HG03571 (cell line): ENCODE results near the gene REPS1.
"Not testable (repeated sequence)": the region's sequence is repeated elsewhere in the genome, so short reads cannot be mapped to it uniquely, and the experiment has no call there.

Experiments
- ATAC-seq: cut with Tn5 transposase; IDR thresholded peaks from one replicate; pipeline ENCODE4 v1.9.1; 2021; ENCODE audit not compliant: unreplicated experiment

Gene REPS1

GRCh38 chr6:138943089-138943625 is 44.9 kb downstream of the REPS1 start:
- no peak for ATAC-seq

GRCh38 chr6:138936873-138937272 is 51.2 kb downstream of the REPS1 start:
- not testable (repeated sequence) for ATAC-seq

DNA sequence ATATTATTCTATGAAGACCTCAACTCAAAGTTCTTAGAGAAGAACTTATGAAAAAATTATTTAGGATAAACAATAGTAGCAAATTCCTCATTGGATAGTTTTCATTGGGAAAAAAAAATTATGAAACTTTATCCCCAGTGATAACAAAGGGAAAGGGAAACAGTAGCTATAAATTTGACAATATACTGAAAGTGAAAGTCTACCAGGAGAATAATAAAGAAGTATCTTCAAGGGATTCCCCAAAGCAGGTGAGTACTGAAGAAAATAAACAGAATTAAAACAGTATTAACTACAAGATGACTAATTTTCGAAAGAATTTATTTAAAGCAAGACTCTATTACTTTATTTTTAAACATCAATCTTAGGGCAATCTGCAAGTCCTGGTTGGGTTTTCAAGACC is 56.4 kb downstream of the REPS1 start:
- no peak for ATAC-seq

GRCh38 chr6:138926579-138926978 is 61.5 kb downstream of the REPS1 start:
- ATAC-seq = no peak

- ATAC-seq = no peak
Observed at GRCh38 chr6:138925806-138926205, 62.2 kb downstream of the REPS1 start.

- peak; percentile 53 for ATAC-seq
Observed at GRCh38 chr6:138923561-138923960, 64.5 kb downstream of the REPS1 start.

DNA sequence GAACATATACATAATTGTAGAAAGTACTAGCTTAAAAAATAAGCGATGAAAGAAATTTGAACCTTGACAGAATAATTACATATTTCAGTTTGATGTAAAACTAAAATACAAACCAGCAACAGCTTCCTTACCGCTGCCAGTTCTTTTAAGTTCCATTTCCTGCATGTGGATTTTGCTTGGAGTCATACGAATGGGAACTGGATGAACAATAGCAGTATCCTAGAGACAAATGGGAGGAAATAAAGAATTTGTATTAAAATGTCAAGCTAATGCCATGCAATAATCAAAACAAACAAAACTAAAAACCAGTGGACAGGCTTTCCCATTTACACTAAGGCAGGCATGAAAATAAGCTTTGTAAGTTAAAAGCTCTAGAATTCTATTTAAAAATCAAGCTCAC is 67.1 kb downstream of the REPS1 start:
- no peak for ATAC-seq

DNA sequence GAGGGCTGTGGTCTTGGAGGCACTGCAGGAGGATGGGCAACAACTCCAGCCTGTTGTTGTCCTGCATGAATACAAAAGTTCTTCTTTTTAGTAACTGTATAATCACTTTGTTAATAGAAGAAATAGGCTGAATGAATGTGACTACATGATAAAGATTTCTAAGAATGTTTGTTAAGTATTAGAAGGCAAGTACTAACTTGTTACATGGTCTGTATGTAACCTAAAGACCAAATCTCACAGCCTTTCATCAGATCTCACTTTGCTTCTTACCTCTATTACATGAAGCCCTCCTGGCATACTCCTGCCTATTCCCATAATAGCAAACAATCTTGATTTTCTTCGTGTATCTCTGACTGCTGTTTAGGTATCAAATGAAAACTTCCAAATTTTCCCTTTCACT is 73.4 kb downstream of the REPS1 start:
- ATAC-seq = no peak

- no peak for ATAC-seq
Observed at GRCh38 chr6:138912308-138912707, 75.7 kb downstream of the REPS1 start.

GRCh38 chr6:138909975-138910374 is 78.1 kb downstream of the REPS1 start:
- ATAC-seq = no peak

DNA sequence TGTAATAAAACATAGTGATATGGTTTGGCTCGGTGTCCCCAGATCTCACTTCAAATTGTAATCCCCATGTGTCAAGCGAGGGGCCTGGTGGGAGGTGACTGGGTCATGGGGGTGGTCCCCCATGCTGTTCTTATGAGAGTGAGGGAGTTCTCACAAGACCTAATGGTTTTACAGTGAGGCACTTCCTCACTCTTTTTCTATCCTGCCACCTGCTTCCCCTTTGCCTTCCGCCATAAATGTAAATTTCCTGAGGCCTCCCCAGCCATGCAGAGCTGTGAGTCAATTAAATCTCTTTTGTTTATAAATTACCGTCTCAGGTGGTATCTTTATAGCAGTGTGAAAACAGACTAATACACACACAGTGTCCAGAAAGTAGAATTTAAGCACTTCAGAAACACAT is 78.5 kb downstream of the REPS1 start:
- ATAC-seq = no peak

DNA sequence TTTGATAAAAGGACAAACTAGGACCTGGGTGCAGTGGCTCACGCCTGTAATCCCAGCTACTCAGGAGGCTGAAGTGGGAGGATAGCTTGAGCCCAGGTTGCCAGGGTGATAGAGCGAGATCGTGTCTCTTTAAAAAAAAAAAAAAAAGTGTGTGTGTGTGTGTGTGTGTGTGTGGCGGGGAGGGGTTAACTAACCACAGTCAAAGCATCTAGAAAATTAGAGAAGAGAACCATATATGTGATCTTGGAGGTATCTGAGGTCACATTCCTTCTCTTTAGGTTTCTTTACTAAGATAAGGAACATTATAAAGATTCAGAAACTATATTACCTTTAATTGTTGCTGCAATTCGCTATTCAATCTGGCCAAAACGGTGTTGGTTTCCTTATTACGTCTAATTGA is 80.9 kb downstream of the REPS1 start:
- ATAC-seq = no peak

GRCh38 chr6:138897031-138897430 is 91.0 kb downstream of the REPS1 start:
- ATAC-seq = no peak

DNA sequence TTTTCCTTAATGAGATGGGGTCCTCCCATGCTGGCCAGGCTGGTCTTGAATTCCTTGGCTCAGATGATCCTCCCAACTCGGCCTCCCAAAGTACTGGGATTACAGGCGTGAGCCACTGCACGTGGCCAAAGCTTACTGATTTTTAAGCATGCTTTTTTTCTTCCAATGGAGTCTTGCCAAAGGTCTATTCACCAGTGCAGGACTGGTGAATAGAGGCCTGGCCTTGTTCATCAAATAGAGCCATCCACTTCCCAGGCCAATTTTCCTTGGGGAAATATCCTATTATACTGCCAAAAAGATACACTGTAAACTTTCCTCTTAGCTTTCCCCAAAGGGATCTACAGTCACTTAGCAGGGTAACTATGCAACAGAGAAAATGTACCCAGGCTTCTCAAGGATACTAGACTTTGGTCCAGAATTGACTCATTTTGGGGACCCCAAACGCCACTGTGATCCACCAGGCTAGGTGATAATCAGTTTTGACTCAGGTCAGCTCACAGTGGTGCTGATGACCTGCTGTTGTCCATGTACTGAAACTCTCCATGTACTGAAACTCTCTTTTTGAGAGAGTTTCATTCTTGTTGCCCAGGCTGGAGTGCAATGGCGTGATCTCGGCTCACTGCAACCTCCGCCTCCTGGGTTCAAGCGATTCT is 91.8 kb downstream of the REPS1 start:
- ATAC-seq = no peak

DNA sequence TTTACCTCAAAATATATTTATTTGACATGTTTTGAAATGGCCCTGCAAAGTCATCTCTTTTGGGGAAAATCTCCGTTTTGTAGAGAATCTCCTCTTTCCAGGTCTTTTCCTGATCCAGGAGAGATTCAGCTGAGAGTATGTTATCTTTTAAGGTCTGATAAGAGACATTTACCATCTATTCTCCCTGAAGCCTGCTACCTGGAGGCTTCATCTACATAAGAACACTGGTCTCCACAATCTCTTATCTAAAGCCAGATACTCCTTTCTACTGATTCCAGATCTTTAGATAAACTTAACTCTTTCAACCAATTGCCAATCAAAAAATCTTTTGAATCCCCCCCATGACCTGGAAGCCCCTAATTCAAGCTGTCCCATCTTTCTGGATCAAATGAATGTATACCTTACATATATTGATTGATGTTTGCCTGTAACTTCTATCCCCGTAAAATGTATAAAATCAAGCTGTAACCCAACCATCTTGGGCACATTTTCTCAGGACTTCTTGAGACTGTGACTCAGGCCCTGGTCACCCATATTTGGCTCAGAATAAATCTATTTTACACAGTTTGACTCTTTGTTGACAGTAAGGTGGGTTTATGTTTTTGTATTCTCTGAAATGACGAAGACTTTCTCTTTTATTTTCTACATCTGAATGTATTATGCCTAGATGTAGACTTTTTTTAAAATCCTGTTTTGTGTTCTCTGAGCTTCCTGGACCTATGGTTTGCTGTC is 96.6 kb downstream of the REPS1 start:
- ATAC-seq = no peak

DNA sequence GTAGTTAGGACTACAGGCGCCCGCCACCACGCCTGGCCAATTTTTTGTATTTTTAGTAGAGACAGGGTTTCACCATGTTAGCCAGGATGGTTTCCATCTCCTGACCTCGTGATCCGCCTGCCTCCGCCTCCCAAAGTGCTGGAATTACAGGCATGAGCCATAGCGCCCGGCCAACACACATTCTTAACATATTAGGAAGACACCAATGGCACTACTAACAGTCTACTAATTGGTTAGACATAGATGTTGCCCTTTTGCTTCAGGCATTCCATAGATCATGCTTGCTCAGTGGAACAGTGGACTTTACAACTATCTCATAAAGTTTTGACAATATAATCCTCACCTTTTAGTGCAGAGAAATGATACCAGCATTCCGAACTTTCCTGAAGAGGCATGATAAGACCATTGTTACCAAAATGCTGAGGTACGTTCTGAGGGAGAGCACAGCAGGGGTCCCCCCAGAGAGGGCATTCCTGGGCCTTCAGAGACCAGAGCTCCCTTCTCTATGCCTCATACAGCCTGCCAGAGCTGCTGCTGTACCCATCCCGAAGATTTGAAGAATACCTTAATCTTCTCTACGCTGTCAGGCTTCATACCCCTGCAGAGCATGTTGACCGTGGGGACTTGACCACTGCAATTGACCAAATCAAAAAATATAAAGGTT is 102.8 kb downstream of the REPS1 start:
- ATAC-seq = no peak

GRCh38 chr6:138882369-138883017 is 105.6 kb downstream of the REPS1 start:
- peak; percentile 74 for ATAC-seq

DNA sequence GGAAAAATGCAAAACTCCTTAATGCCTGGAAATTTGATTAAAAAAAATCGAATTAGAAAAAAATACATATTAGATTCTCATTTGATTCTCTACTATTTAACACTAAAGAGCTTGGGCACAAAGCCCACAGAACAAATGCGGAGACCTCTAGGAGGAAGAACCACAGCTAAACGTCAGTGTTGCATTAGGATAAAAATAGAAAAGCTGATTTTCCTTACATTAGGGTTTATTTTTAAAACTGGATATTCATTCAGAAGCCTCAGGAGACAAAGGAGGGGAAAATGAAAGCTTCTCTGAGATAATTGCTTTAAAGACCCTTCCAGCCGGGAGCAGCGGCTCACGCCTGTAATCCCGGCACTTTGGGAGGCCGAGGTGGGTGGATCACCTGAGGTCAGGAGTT is 114.9 kb downstream of the REPS1 start:
- ATAC-seq = no peak

GRCh38 chr6:138869398-138869797 is 118.7 kb downstream of the REPS1 start:
- no peak for ATAC-seq

DNA sequence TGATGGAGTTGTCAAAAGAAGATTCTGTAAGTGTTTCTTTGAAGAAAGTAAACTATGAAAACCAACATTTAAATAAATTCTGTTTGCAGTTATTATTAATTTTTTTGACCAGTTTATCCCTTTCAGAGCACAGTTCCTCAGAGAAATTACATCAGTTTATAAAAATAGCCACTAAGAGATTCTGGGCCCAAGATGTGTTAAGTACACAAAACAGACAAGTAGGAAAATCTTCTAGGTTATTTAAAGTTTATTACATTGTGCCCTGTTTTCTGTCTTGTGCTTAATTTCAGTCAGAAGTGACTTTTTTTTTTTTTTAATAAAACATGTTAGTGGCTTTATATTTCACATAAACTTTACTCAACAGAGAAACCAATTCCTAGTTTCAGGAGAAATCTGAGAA is 119.9 kb downstream of the REPS1 start:
- ATAC-seq = no peak

DNA sequence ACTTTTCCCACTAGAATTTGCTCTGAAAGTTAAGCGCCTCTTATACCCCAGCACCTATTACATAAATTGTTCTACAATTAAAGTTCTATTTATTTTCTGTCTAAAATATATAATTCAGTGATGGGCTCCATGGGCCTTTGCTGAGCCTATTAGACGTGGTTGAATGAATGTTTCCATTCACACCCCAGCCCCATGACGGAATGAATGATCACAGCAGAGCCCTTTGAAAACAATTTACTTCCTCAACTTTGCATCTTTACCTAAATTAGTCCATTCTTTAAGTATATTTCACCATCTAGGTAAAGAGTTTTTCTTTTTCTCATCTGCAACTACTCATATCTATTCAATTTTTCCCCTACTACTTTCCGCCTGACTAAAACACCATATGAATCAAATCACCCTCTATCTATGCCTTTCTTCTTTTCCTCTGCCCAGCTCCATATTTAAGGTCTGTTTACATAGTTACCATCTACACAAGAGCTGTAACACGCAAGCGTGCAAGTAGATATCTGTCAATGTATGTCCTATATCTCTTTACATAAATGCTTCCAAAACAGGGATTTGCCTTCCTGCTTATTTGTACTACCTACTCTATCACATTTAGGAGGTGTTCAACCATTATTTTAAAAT is 122.5 kb downstream of the REPS1 start:
- no peak for ATAC-seq
